Inflammatory macrophage treated with lipopolysaccharide for 4 hours (primary cell): ENCODE data around the gene ZNF561.
A peak's percentile ranks its signal among the peaks of the same experiment; 100 is the strongest.
"Not testable (repeated sequence)": the region's sequence is repeated elsewhere in the genome, so short reads cannot be mapped to it uniquely, and the experiment has no call there.

Experiments
- DNase-seq: peaks from one replicate; pipeline ENCODE4 v3.0.0-alpha.2; 2020

Gene ZNF561

GRCh38 chr19:9621156-9622037, at the start of gene ZNF561:
TSS of gene ZNF561 (minus strand) at chr19:9621232. CDS start at chr19:9619456, 1,776 bp downstream.
- DNase-seq, result peak; percentile 89

GRCh38 chr19:9668544-9668943, 47.5 kb upstream of the ZNF561 start:
- DNase-seq, result no peak

- DNase-seq, result no peak
These were observed 46.9 kb upstream of the ZNF561 start for GRCh38 chr19:9667898-9668297.

GRCh38 chr19:9658769-9659168, 37.7 kb upstream of the ZNF561 start:
- no peak for DNase-seq

- DNase-seq, result not testable (repeated sequence)
These were observed 32.1 kb upstream of the ZNF561 start for GRCh38 chr19:9653066-9653555.

- DNase-seq, result not testable (repeated sequence)
These were observed 30.4 kb upstream of the ZNF561 start for GRCh38 chr19:9651464-9651863.

GRCh38 chr19:9650345-9650744, 29.3 kb upstream of the ZNF561 start:
- no peak for DNase-seq

- no peak for DNase-seq
These were observed 24.4 kb upstream of the ZNF561 start for GRCh38 chr19:9645472-9645871.

- DNase-seq, result no peak
These were observed 23.4 kb upstream of the ZNF561 start for GRCh38 chr19:9644472-9644871.

GRCh38 chr19:9641810-9642209, 20.8 kb upstream of the ZNF561 start:
- DNase-seq, result no peak

GRCh38 chr19:9640956-9641355, 19.9 kb upstream of the ZNF561 start:
- DNase-seq, result no peak

GRCh38 chr19:9636018-9636417, 15.0 kb upstream of the ZNF561 start:
- DNase-seq, result no peak

- DNase-seq, result peak; percentile 7
These were observed 6.8 kb upstream of the ZNF561 start for GRCh38 chr19:9627856-9628255.

- no peak for DNase-seq
These were observed 1.5 kb upstream of the ZNF561 start for GRCh38 chr19:9622531-9622930.

- DNase-seq, result no peak
These were observed 233 bp downstream of the ZNF561 start for GRCh38 chr19:9620842-9621155.

- DNase-seq, result peak; percentile 16
These were observed 5.2 kb downstream of the ZNF561 start for GRCh38 chr19:9615844-9616243.

GRCh38 chr19:9610484-9611113, 10.4 kb downstream of the ZNF561 start:
- no peak for DNase-seq

GRCh38 chr19:9608912-9609311, 12.1 kb downstream of the ZNF561 start:
- DNase-seq, result no peak

- DNase-seq, result no peak
These were observed 24.0 kb downstream of the ZNF561 start for GRCh38 chr19:9597027-9597426.

GRCh38 chr19:9586764-9587163, 34.3 kb downstream of the ZNF561 start:
- DNase-seq, result peak; percentile 61

- peak; percentile 83 for DNase-seq
These were observed 36.8 kb downstream of the ZNF561 start, which contains the start of gene ZNF121 for GRCh38 chr19:9584073-9584833. TSS of gene ZNF121 (minus strand) at chr19:9584504. CDS start at chr19:9568097, 16,407 bp downstream.

- DNase-seq, result not testable (repeated sequence)
These were observed 38.8 kb downstream of the ZNF561 start for GRCh38 chr19:9582081-9582725.

GRCh38 chr19:9580728-9581127, 40.3 kb downstream of the ZNF561 start:
- DNase-seq, result no peak
